Neural cell (in vitro differentiated cells): ENCODE data around the gene SYNGR2. TPM values are rescaled to one million over a fixed set of nuclear protein-coding genes. Genes with fewer than 3 reads are reported as not detected.

ENCODE experiments used
- H2AFZ ChIP-seq: fragments of 200-600, 300-800 bp; sonication (generic), shearing (Covaris generic); 2 replicates; pipeline ENCODE4 v1.6.0; 2014; ENCODE audit warnings: low read depth, mild to moderate bottlenecking, antibody characterized with exemption, low read length, moderate library complexity
- H3F3A ChIP-seq: fragments of 200-600 bp; shearing (Covaris generic); 2 replicates; pipeline ENCODE4 v1.6.1; 2016; ENCODE audit warnings: mild to moderate bottlenecking, moderate library complexity, mixed read lengths, antibody characterized with exemption, low read length; ENCODE audit not compliant: insufficient read depth, poor library complexity, severe bottlenecking
- H3K27ac ChIP-seq: fragments of 200-600, 300-800 bp; sonication (generic), shearing (Covaris generic); 2 replicates; pipeline ENCODE4 v1.5.1; 2014; ENCODE audit warnings: mild to moderate bottlenecking, low read length, moderate library complexity
- H3K27me3 ChIP-seq: fragments of 300-800, 200-600 bp; sonication (generic), shearing (Covaris generic); 2 replicates; pipeline ENCODE4 v1.6.0; 2014; ENCODE audit warnings: mild to moderate bottlenecking, low read depth, low read length, moderate library complexity; ENCODE audit not compliant: insufficient read depth
- H3K36me3 ChIP-seq: fragments of 300-800, 200-600 bp; sonication (generic), shearing (Covaris generic); 2 replicates; pipeline ENCODE4 v1.5.1; 2014; ENCODE audit warnings: mild to moderate bottlenecking, antibody characterized with exemption, low read length, moderate library complexity; ENCODE audit not compliant: insufficient read depth
- H3K4me2 ChIP-seq: fragments of 300-800, 200-600 bp; sonication (generic), shearing (Covaris generic); 2 replicates; pipeline ENCODE4 v1.6.0; 2014; ENCODE audit warnings: mild to moderate bottlenecking, low read length
- H3K4me3 ChIP-seq: fragments of 300-800, 200-600 bp; sonication (generic), shearing (Covaris generic); 2 replicates; pipeline ENCODE4 v1.5.1; 2014; ENCODE audit warnings: mild to moderate bottlenecking, low read length, moderate library complexity
- H3K79me2 ChIP-seq: fragments of 200-600 bp; shearing (Covaris generic); replicated peaks from 2 replicates; pipeline ENCODE4 v1.6.0; 2014; ENCODE audit warnings: mild to moderate bottlenecking, low read length, moderate library complexity; ENCODE audit not compliant: insufficient read depth
- H3K9ac ChIP-seq: fragments of 300-800, 200-600 bp; sonication (generic), shearing (Covaris generic); 2 replicates; pipeline ENCODE4 v1.6.1; 2016; ENCODE audit warnings: mild to moderate bottlenecking, low read length, mixed read lengths
- H3K9me2 ChIP-seq: fragments of 200-600 bp; shearing (Covaris generic); 2 replicates; pipeline ENCODE4 v1.6.1; 2016; ENCODE audit warnings: mild to moderate bottlenecking, low read length, mixed read lengths; ENCODE audit not compliant: insufficient read depth
- H3K9me3 ChIP-seq: fragments of 200-600, 300-800 bp; sonication (generic), shearing (Covaris generic); 2 replicates; pipeline ENCODE4 v1.6.1; 2016; ENCODE audit warnings: mild to moderate bottlenecking, mixed run types, low read length, moderate library complexity, mixed read lengths
- H4K20me1 ChIP-seq: fragments of 200-600 bp; shearing (Covaris generic); 2 replicates; pipeline ENCODE4 v1.6.1; 2016; ENCODE audit warnings: mild to moderate bottlenecking, mixed run types; ENCODE audit not compliant: insufficient read depth
- EP300 ChIP-seq: fragments of 450-650 bp; conservative IDR thresholded peaks from 2 replicates; pipeline ENCODE4 v1.6.1; 2014; ENCODE audit warnings: antibody characterized with exemption, mild to moderate bottlenecking, moderate library complexity; ENCODE audit not compliant: poor library complexity, severe bottlenecking
- EZH2 ChIP-seq: fragments of 200-600, 300-800 bp; shearing (Covaris generic), sonication (generic); IDR thresholded peaks from 2 replicates; pipeline ENCODE4 v1.6.1; 2014; ENCODE audit warnings: antibody characterized with exemption, low read length, borderline replicate concordance, mild to moderate bottlenecking; ENCODE audit not compliant: insufficient read depth, poor library complexity, severe bottlenecking
- MXI1 ChIP-seq: fragments of 450-650 bp; conservative IDR thresholded peaks from 2 replicates; pipeline ENCODE4 v1.6.1; 2014; ENCODE audit warnings: antibody characterized with exemption, mild to moderate bottlenecking; ENCODE audit not compliant: poor library complexity, severe bottlenecking
- POLR2AphosphoS5 ChIP-seq: IDR thresholded peaks from 2 replicates; pipeline ENCODE4 v1.6.1; 2012
- RAD21 ChIP-seq: fragments of 450-650 bp; conservative IDR thresholded peaks from 2 replicates; pipeline ENCODE4 v1.6.1; 2014; ENCODE audit warnings: antibody characterized with exemption, mild to moderate bottlenecking, moderate library complexity
- SMC3 ChIP-seq: fragments of 450-650 bp; conservative IDR thresholded peaks from 2 replicates; pipeline ENCODE4 v1.6.1; 2014; ENCODE audit warnings: antibody characterized with exemption, mild to moderate bottlenecking, moderate library complexity; ENCODE audit not compliant: poor library complexity
- TAF1 ChIP-seq: IDR thresholded peaks from 2 replicates; pipeline ENCODE4 v1.6.1; 2012; ENCODE audit warnings: low read depth
- polyA plus RNA-seq: library from polyadenylated mRNA; depleted of rRNA; stranded (reverse); fragments of >200 nt; gene quantifications from 2 replicates; pipeline ENCODE4 v1.2.3, GENCODE V29; 2014
- TF ChIP-seq, protein P1 (sequence below): fragments of 450-650 bp; IDR thresholded peaks from 2 replicates; pipeline ENCODE4 v1.5.1; 2014; ENCODE audit warnings: antibody characterized with exemption, mild to moderate bottlenecking, moderate library complexity; ENCODE audit not compliant: poor library complexity, severe bottlenecking
- TF ChIP-seq, protein P2 (sequence below): IDR thresholded peaks from 2 replicates; pipeline ENCODE4 v1.6.1; 2012; ENCODE audit warnings: borderline replicate concordance

SYNGR2 gene
- polyA plus RNA-seq, 1 donor from 2014 or later: 3.9 TPM

DNA sequence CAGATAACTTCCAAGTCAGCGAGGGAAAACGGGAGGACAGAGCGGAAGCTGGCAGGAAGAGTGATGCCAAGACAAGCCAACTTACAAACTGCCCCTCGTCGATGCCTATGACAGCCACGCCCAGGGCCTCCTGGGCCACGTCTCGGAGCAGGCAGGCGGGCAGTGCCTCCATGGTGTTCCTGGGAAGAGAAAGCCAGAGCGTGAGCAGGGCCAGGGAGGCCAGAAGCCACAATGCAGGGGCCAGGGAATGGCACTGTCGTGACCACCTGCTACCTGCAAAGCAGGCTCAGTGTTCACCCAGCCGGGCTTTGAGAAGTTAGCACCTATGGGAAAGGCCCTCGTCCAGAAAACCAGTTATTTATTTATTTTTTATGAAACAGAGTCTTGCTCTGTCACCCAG, 14.1 kb downstream of the SYNGR2 start:
- no peaks in the 10 kb centered on the region for H3F3A ChIP-seq
- no peaks in the 10 kb centered on the region for H3K27me3 ChIP-seq
- no peak overlapping the region for H3K4me2 ChIP-seq
- no peak overlapping the region for H3K27ac ChIP-seq
- H3K79me2 ChIP-seq: peaks cover 3% of the 10 kb centered on the region
- no peak overlapping the region for H2AFZ ChIP-seq
- H3K9ac ChIP-seq: no peak overlapping the region
- H3K9me3 ChIP-seq: no peaks in the 10 kb centered on the region
- TF ChIP-seq, protein P1, sequence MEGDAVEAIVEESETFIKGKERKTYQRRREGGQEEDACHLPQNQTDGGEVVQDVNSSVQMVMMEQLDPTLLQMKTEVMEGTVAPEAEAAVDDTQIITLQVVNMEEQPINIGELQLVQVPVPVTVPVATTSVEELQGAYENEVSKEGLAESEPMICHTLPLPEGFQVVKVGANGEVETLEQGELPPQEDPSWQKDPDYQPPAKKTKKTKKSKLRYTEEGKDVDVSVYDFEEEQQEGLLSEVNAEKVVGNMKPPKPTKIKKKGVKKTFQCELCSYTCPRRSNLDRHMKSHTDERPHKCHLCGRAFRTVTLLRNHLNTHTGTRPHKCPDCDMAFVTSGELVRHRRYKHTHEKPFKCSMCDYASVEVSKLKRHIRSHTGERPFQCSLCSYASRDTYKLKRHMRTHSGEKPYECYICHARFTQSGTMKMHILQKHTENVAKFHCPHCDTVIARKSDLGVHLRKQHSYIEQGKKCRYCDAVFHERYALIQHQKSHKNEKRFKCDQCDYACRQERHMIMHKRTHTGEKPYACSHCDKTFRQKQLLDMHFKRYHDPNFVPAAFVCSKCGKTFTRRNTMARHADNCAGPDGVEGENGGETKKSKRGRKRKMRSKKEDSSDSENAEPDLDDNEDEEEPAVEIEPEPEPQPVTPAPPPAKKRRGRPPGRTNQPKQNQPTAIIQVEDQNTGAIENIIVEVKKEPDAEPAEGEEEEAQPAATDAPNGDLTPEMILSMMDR: no peak
- TF ChIP-seq SMC3 (no peak), POLR2AphosphoS5 (no peak), MXI1 (no peak), EP300 (no peak)
- TF ChIP-seq, protein P2, sequence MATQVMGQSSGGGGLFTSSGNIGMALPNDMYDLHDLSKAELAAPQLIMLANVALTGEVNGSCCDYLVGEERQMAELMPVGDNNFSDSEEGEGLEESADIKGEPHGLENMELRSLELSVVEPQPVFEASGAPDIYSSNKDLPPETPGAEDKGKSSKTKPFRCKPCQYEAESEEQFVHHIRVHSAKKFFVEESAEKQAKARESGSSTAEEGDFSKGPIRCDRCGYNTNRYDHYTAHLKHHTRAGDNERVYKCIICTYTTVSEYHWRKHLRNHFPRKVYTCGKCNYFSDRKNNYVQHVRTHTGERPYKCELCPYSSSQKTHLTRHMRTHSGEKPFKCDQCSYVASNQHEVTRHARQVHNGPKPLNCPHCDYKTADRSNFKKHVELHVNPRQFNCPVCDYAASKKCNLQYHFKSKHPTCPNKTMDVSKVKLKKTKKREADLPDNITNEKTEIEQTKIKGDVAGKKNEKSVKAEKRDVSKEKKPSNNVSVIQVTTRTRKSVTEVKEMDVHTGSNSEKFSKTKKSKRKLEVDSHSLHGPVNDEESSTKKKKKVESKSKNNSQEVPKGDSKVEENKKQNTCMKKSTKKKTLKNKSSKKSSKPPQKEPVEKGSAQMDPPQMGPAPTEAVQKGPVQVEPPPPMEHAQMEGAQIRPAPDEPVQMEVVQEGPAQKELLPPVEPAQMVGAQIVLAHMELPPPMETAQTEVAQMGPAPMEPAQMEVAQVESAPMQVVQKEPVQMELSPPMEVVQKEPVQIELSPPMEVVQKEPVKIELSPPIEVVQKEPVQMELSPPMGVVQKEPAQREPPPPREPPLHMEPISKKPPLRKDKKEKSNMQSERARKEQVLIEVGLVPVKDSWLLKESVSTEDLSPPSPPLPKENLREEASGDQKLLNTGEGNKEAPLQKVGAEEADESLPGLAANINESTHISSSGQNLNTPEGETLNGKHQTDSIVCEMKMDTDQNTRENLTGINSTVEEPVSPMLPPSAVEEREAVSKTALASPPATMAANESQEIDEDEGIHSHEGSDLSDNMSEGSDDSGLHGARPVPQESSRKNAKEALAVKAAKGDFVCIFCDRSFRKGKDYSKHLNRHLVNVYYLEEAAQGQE: no peak
- H3K36me3 ChIP-seq: no peaks in the 10 kb centered on the region
- H3K4me3 ChIP-seq: no peak overlapping the region
- no peaks in the 10 kb centered on the region for H4K20me1 ChIP-seq
- no peaks in the 10 kb centered on the region for H3K9me2 ChIP-seq

DNA sequence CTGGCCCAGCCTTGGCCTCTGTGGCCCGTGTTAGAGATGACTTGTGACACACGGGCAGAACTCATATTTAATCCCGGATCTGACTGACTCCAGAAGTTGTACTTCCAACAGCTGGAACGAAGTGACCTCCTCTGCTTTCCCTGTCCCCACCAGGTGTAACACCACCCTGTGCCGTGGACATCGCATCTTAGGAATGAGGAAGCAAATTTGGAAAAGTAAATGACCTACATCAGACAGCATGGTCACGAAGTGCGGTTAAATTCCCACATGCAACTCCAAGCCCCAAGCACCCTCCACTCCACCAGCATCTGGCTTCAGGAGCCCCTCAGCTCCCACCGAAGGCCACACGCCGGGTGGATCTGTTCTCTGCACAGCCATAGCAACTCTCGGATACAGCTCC, 15.5 kb downstream of the SYNGR2 start:
- H3K4me2 ChIP-seq: no peak overlapping the region
- H3K9me3 ChIP-seq: no peaks in the 10 kb centered on the region
- no peaks in the 10 kb centered on the region for H4K20me1 ChIP-seq
- no peaks in the 10 kb centered on the region for H3K27me3 ChIP-seq
- no peak overlapping the region for H3K27ac ChIP-seq
- no peak overlapping the region for H3K9ac ChIP-seq
- no peak for TF ChIP-seq RAD21
- TF ChIP-seq EZH2: no peak
- no peak for TF ChIP-seq MXI1
- no peak for TF ChIP-seq TAF1
- TF ChIP-seq, protein P1: no peak
- no peak for TF ChIP-seq SMC3
- no peak for TF ChIP-seq EP300
- TF ChIP-seq, protein P2: no peak
- TF ChIP-seq POLR2AphosphoS5: no peak
- H3K36me3 ChIP-seq: no peaks in the 10 kb centered on the region
- H3K79me2 ChIP-seq: peaks cover 4% of the 10 kb centered on the region
- no peaks in the 10 kb centered on the region for H3K9me2 ChIP-seq
- H3K4me3 ChIP-seq: no peak overlapping the region
- H2AFZ ChIP-seq: no peak overlapping the region
- H3F3A ChIP-seq: no peaks in the 10 kb centered on the region
